Brain microvascular endothelial cell (primary cell): ENCODE data around the gene BACH2.
A peak's percentile ranks its signal among the peaks of the same experiment; 100 is the strongest.

ENCODE experiments used
- DNase-seq: peaks from one replicate; pipeline ENCODE4 v3.0.0-alpha.2; 2020
- H3K27ac ChIP-seq: fragments of 250-450 bp; sonication (Bioruptor Pico); 2 replicates; pipeline ENCODE4 v1.5.1; 2020; ENCODE audit warnings: mild to moderate bottlenecking, moderate library complexity
- H3K27me3 ChIP-seq: fragments of 250-450 bp; sonication (Bioruptor Pico); replicated peaks from 2 replicates; pipeline ENCODE4 v1.5.1; 2020; ENCODE audit warnings: mild to moderate bottlenecking
- H3K36me3 ChIP-seq: fragments of 250-450 bp; sonication (Bioruptor Pico); replicated peaks from 2 replicates; pipeline ENCODE4 v1.5.1; 2020; ENCODE audit warnings: mild to moderate bottlenecking
- H3K4me3 ChIP-seq: 2 replicates; pipeline ENCODE4 v1.5.1; 2011; ENCODE audit warnings: low read depth, mild to moderate bottlenecking, control low read depth, low read length, moderate library complexity
- in situ Hi-C: cut with HindIII; loops from 2 replicates; pipeline ENCODE4 v1.10.0; 2017; ENCODE audit warnings: low sequenced_read_pairs, low pct_ligation_motif_present
- TF ChIP-seq, protein P1 (sequence below): IDR thresholded peaks from 2 replicates; pipeline ENCODE4 v1.5.1; 2011; ENCODE audit warnings: low read depth, mild to moderate bottlenecking, moderate library complexity, low read length, control low read depth, inconsistent platforms; ENCODE audit errors: missing control alignments

The BACH2 gene

DNA sequence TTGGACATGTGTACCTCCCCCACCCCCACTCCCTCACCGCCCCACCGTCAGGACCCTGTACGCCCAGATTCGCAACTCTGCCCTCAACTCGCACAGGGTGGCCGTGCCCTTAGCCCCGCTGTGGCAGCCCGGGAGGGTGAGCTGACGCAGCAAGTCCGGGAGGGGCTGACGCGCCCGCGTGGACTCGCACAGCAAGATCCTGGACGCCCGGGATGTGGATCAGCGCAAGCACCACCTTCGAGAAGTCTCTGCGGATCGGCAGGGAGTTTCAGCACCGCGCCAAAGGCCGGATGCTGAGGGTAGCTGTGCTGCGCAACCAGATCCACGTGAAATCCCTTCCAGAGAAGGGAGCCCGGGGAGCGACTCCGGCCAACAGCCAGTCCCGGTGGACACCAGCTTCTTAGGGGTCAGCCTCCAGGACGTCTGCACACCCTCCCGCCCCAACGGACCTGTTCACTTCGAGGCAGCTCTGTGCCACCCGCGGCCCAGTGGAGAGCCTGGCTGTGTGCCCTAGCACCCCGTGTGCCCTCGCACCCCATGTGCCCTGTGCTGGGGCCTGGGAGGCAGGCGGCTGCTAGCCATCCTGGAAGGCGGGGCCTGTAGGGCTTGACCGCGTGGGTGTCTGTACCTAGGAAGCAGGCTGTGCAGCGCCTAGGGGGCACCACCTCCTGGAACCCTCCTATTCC, 409.0 kb downstream of the BACH2 start:
- TF ChIP-seq, protein P1, sequence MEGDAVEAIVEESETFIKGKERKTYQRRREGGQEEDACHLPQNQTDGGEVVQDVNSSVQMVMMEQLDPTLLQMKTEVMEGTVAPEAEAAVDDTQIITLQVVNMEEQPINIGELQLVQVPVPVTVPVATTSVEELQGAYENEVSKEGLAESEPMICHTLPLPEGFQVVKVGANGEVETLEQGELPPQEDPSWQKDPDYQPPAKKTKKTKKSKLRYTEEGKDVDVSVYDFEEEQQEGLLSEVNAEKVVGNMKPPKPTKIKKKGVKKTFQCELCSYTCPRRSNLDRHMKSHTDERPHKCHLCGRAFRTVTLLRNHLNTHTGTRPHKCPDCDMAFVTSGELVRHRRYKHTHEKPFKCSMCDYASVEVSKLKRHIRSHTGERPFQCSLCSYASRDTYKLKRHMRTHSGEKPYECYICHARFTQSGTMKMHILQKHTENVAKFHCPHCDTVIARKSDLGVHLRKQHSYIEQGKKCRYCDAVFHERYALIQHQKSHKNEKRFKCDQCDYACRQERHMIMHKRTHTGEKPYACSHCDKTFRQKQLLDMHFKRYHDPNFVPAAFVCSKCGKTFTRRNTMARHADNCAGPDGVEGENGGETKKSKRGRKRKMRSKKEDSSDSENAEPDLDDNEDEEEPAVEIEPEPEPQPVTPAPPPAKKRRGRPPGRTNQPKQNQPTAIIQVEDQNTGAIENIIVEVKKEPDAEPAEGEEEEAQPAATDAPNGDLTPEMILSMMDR: no peak
- in situ Hi-C loops: no loop called here
- DNase-seq: no peak
- Histone ChIP-seq H3K36me3 (no peaks in the 10 kb centered on the region), H3K27ac (no peak overlapping the region), H3K4me3 (peak overlapping the region; percentile 9), H3K27me3 (peaks cover 3% of the 10 kb centered on the region)

DNA sequence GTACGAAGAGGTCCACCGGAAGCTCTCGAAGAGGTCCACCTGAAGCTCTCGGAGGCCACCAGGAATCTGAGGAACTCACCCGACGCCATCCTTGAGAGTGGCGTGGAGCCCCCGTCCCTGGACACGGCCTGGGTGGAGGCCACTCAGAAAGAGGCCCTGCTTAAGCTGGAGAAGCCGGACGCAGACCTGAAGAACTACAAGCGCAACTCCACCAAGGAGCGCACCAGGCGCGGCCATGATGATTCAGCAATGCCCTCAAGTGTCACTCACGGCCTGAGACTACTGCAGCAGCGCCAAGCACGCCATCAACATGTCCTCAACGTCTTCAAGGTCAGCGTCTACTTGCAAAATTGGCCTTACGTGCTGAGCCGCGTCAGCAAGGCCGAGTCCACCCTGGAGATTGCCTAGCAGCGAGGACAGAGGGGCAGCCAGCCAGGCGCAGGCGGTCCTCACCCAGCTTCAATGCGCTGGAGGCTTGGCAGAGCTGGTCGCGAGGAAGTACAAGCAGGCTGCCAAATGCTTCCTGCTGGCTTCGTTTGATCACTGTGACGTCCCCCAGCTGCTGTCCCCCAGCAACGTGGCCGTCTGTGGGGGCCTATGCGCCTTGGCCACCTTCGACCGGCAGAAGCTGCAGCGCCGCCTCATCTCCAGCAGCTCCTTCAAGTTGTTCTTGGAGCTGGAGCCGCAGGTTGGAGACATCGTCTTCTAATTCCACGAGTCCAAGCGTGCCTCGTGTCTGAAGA, 410.1 kb downstream of the BACH2 start:
- TF ChIP-seq, protein P1: no peak
- Histone ChIP-seq H3K27ac (no peak overlapping the region), H3K27me3 (peaks cover 3% of the 10 kb centered on the region), H3K36me3 (no peaks in the 10 kb centered on the region), H3K4me3 (no peak overlapping the region)
- in situ Hi-C loops: no loop called here
- DNase-seq: no peak
